GM21737 (cell line): ENCODE measurements around the gene KRTAP13-1.

Experiments used
- ATAC-seq: cut with Tn5 transposase; IDR thresholded peaks from one replicate; pipeline ENCODE4 v1.9.1; 2021; ENCODE audit warnings: mild to moderate bottlenecking, moderate library complexity; ENCODE audit not compliant: unreplicated experiment

Gene KRTAP13-1, protein sequence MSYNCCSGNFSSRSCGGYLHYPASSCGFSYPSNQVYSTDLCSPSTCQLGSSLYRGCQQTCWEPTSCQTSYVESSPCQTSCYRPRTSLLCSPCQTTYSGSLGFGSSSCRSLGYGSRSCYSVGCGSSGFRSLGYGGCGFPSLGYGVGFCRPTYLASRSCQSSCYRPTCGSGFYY

DNA sequence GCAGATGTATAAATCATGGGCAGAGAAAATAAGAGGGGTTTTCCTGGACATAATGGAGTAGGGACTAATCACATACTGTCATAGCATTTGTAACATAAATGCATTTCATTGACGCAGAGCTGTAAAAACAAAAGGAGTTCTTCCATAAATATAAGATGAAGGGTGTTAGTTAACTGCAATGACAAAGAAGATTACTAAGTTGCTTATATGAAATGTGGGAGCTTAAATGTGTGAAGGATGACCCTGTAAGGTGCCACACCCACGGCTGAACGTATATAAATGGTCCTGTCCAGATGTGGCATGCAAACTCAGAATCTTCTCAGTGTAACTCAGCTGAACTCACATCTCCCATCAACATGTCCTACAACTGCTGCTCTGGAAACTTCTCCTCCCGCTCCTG lies at the start of gene KRTAP13-1:
TSS of gene KRTAP13-1 (plus strand) at position 301 of the 400 bp plus-strand sequence. CDS start at position 357, 56 bp downstream.
- no peak for ATAC-seq

DNA sequence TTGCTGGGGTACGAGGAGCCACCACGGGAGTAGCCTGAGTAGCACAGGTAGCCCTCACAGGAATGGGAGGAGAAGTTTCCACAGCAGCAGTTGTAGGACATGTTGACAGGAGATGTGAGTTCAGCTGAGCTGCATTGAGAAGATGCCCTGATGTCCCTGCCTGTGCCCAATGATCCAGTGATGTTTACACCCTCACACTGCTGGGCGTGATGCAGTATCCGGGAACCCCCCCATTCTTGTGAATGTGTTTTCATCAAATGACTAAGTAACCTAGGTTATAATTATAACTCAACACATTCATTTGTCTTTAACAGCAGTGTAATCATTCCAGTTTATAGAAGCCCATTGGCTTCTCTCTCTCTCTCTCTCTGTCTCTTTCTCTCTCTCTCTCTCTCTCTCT lies 47.3 kb upstream of the KRTAP13-1 start, which contains the start of gene KRTAP23-1:
TSS of gene KRTAP23-1 (minus strand) at position 101 of the 400 bp plus-strand sequence. CDS start at position 101, 0 bp downstream.
- ATAC-seq, result no peak

DNA sequence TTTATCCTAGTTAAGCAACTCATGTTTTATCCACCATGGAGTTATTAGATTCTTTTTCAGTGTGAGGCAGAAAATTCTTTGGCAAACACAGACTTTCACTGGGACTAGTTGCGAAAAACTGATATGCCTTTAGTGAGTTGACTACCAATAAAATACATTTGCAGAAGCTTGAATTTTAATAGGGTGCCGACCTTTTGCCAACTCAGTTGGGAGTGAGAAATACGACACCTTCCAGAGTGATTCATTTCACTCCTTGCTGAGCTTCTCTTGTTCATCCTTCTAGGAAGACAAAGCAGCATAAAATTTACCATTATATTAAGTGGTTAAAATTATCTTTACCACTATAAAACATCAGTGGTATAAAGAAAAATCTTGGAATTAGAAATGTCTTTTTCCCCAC lies 46.3 kb upstream of the KRTAP13-1 start:
- ATAC-seq, result no peak

DNA sequence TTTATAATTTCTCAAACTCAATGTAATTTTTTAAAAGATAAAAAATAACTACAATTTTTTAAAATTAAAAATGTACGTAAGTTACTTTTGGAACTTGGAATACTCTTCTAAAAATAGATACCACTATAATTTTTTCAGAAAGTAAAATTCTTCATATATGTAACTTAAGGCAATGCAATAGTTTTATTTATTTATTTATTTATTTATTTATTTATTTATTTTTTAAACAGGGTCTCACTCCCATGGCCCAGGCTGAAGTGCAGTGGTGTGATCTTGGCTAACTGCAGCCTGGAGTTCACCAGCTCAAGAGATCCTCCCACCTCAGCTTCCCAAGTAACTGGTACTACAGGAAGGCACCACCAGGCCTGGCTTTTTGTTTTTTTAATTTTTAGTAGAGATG lies 44.3 kb upstream of the KRTAP13-1 start:
- no peak for ATAC-seq

DNA sequence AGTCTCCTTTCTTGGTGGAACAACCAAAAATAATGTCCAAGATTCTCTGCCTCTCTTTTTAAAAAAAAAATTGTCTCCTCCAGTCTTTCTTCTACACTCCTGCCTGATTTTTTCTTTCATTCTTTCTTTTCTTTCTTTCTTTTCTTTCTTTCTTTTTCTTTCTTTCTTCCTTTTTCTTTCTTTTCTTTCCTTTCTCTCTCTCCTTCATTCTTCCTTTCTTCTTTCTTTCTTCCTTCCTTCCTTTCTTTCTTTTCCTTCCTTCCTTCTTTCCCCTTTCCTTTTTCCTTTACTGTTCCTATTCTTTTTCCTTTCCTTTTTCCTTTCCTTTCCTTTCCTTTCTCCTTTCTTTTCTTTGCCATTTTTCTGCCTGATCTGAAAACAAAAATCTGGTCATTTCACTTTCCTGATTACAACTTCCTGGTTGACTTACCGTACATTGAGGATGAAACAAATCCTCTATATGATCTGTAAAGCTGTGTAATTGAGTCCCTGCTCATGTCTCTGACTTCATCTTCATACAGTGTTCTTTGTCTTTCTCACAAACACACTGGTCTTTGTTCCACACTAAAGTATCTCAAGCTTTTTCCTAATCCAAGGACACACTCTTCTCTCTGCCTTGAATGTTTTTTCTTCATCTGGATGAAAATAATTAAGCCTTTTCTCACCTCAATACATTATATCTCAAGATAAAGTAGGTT lies 41.4 kb upstream of the KRTAP13-1 start:
- no peak for ATAC-seq

DNA sequence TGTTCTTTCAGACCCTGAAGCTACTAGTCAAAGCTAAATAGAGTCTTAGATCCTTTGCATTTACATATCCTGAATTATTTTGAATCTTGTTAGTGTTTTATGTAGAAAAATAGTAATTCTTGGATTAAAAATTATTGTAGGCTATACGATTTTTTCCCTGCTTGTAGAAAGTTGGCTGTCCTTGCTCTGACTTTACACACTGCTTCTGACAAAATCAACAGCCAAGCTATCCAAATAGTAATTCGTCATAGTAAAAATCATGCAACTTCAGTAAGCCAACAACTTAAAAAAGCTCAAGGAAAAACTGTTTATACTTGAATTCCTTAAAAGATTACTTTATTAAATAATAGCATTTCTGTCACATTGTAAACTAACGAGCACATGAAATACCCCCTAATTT lies 39.9 kb upstream of the KRTAP13-1 start:
- ATAC-seq, result no peak

DNA sequence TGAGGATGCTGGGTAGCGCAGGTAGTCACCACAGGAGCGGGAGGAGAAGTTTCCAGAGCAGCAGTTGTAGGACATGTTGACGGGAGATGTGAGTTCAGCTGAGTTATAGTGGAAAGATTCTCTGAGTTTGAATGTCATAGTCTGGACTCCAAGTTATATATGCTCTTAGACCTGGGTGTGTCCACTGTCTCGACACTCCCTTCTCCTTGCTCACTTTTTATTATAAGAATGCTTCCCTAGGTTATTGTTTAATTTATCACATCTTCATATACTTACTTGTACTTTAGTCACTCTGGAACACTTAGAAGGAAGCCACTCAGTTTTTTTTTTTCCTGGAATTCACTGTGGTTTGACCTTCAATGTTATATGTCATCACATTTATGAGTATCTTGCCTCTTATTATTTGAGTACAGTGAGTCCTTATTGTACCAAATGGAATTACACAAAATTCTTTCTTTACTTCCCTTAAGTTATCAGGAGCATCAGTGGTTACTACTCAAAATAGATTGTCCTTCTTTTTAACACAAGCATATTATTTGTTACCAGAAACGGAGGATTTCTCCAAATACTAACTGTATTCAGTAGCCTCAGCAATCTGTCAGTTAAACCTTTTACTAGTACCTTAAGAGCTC lies 23.6 kb upstream of the KRTAP13-1 start, which contains the start of gene KRTAP13-2:
TSS of gene KRTAP13-2 (minus strand) at position 133 of the 632 bp plus-strand sequence. CDS start at position 75, 58 bp downstream.
- no peak for ATAC-seq

DNA sequence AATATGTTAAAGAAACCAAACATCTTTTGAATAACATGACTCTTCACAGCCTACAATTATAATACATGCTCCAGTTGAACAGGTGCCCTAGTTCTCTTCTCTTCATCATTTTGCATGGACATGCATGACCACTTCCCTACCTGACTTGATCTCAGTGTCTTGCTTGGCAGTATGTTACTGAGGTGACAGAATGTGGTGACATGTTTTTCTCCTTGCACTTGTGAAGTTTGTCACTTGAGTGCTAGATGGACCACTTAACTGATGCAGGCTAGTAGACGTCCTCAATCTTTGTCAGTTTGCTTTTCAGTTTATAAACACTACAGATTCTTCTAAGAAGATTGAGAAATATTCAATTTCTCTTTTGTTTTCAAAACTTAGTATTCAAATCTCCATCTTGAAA lies 13.6 kb upstream of the KRTAP13-1 start:
- no peak for ATAC-seq

DNA sequence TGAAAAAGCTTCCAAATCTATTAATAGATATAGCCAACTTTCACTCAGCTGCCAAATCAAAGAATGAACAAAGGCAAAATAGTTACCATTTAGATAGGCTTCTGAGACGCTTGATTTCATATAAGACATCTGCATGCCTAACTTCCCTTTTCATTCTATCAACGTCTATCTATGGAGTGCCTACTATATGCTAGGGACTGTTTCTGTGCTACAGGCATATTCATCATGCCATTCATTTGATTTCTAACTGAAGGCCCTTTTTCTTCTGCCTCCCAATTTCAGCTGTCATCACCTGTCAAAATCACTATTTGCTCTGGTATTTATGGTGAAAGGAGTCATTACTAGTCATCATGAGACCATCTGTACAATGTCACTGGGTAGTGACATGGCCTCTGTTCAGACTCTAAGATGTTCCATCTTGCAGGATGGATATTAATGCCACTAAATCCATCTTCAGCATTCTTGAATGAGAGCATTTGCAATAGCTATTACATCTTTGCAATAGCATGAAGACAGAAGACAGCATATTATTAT lies 4.3 kb upstream of the KRTAP13-1 start:
- ATAC-seq, result no peak

DNA sequence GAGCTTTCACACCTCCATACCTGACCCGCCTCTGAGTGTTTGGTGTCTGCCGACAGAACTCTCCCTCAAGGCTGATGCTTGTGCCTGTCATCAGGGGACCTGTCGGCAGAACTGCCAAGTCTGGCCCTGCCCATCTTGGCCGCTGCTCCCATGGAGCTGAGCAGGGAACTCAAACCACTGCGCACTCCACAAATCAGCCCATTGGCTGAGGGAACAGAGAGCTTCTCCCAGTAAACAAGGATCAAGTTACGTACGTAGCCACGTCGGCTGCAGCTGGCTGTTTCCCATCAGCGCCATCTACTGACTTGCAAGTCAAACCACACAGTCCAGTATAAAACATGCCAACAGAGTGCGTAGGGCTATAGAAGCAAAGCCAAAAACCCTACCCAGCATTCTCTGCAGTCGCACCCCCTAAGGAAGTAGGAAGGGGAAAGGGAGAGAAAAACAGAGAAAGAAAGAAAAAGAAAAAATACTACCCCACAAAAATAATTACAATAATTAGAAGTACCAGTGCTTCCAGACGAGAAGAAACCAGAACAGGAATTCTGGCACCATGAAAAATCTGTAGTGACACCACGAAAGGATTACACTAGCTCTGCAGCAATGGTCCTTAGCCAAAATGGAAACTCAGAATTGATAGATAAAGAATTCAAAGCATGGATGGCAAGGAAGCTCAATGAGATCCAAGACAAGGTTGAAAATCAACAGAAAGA lies 13.1 kb downstream of the KRTAP13-1 start:
- ATAC-seq, result no peak

DNA sequence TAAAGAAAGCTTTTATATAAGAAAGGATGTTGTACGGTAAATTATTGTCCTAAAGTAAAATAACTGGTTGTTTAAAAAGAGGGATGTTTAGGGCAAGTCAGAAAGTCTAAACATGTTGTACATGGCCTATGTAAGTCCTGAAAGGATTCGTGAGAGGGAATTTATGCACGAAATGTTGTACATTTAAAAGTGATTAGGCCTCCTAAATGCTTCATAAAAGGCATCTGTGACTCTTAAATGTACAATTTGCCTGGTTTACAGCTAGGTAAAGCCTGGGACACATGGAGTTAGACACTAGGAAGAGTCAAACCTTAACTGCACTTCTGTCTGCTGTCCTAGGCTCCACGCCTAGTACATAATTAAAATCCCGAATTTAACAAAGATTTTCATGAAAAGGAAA lies 20.2 kb downstream of the KRTAP13-1 start:
- ATAC-seq, result no peak

DNA sequence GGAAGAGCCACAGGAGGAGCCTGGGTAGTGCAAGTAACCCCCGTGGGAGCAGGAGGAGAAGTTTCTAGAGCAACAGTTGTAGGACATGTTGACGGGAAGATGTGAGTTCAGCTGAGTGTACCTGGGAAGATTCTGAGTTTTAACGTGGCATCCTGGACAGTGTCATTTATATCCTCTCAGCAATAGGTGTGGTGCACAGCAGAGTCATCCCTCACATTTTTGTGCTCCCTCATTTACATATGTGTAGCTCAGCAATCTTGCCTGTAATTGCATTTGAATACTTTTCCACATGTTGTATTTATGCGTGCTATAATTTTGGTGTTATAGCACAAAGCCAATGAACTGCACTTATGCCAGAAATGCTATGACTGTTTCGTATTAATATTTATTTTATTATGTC lies 30.0 kb downstream of the KRTAP13-1 start, which contains the start of gene KRTAP13-3:
TSS of gene KRTAP13-3 (minus strand) at position 101 of the 400 bp plus-strand sequence. CDS start at position 87, 14 bp downstream.
- ATAC-seq, result no peak

DNA sequence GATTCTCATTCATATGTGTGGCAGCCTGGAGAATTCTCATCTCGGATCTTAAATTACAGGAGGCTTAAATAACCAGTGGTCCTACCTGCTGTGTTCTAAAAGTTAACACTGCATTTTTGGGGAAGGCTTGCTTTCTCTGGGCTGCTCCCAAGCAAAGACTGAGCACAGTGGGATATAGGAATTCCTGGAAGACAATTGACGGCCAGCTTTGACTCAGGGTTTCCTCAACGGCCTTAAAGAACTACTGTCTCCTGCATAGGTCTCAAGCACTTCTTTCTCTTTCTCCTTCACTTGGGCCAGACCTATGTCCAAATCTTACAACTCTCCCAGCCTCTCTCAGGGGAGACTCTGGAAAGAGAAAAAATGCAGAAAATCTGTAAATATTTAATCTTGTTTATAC lies 30.9 kb downstream of the KRTAP13-1 start:
- no peak for ATAC-seq

DNA sequence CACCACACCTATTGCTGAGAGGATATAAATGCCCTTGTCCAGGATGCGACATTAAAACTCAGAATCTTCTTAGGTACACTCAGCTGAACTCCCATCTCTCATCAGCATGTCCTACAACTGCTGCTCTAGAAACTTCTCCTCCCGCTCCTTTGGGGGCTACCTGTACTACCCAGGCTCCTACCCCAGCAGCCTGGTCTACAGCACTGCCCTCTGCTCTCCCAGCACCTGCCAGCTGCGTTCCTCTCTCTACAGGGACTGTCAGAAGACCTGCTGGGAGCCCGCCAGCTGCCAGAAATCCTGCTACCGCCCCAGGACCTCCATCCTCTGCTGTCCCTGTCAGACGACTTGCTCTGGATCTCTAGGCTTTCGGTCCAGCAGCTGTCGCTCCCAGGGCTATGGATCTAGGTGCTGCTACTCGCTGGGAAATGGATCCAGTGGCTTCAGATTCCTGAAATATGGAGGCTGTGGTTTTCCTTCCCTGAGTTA lies 34.4 kb downstream of the KRTAP13-1 start, which contains the start of gene KRTAP13-4:
TSS of gene KRTAP13-4 (plus strand) at position 51 of the 486 bp plus-strand sequence. CDS start at position 107, 56 bp downstream.
- ATAC-seq, result no peak

DNA sequence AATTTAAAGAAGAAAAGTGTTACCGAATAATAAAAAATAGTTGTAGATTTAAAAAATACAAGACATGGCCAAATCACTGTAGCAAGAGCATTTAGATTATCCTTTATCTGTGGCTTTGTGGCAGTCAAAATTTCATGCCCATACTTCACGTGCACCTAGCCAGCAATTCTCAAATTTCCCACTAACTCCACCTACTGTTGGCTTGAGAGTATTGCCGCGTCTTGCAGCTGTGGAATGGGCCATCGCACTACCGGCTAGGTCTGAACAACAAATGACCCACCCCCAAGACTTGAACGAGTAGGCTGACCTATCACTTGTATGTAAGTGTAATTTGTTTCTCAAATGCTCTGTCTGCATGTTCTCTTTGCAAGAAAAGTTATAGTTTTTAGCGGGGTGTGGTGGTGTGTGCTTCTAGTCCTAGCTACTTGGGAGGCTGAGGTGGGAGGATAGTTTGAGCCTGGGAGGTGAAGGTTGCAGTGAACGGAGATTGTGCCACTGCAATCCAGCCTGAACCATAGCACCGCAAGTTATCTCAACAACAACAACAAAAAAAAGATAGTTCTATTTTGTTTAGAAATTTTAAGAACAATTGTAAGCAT lies 38.3 kb downstream of the KRTAP13-1 start:
- no peak for ATAC-seq

DNA sequence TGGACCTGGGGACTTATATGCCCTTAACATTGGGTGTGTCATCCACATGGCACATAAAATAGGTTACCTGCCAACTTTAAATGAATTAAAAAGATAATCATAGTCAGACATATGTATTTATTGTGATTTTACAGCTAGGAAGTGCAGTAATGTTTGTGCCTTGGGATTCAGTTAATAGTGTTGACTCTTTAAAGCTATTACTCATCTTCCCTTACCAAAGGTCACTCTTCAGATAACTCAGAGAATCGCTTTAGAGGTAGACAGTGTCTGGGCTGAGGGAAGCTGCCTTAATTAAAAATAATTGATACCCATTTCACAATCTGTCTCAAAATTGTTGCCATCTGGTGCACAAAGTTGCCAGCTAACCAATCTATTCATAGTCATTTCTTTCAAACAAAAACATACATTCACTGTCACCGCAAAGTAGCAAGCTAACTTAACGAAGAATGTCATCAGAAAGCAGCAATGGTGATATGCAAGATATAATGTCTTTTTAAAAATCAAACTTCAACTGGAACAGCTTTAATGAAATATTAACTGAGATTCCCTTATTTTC lies 41.3 kb downstream of the KRTAP13-1 start:
- ATAC-seq, result no peak

DNA sequence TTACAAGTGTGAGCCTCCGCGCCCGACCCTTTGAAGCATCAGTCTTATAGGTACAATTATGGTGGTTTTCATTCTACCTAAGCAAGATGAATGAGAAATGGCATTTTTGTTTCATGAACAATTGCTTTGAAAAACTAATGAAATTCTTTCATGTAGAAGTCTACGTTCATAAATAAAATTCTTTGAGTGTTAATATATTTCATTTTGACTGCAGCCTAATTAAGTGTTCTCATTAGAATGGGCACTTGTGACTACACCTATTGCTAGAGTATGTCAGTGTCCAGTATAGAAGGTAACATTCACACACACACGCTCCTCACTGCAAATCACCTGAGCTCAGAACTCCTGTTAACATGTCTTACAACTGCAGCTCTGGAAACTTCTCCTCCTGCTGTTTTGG lies 44.1 kb downstream of the KRTAP13-1 start, which contains the start of gene KRTAP15-1:
TSS of gene KRTAP15-1 (plus strand) at position 301 of the 400 bp plus-strand sequence. CDS start at position 354, 53 bp downstream.
- no peak for ATAC-seq

DNA sequence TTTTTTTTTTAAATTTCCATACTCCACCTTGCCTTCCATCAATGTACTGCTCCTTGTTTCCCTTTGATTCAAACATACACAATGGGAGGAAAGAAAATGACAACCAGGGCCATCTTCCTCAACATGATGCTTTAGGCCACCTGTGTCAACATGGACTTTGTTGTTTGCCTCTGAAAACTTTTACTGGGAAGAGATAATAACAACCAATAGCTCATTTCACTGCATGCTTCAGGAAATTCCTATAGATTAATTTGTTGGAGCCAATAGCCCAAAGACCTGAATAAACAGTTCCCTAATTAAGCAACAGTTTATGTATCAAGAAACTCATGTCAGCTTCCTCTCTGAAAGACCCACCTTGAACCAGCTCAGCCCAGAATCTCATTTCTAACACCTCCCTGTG lies 47.4 kb downstream of the KRTAP13-1 start:
- no peak for ATAC-seq

DNA sequence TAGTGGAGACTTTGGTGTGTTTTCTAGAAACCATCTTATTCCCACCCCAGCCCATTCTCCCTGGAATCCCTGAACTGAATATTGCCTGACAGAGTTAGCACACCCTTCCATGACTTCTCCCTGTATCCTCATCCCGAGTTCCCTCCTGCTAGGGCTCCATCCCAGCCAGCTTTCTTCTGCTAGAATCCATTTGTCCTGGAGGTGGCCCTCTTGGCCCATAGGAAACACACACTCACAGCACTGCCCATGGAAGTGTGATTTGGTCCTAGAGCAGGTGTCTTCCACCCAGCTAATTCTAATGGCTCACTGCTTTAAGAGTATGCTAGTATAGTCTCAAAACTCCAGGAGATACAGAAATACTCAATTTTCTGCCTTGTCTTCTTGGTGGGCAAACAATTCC lies 48.4 kb downstream of the KRTAP13-1 start:
- no peak for ATAC-seq
